ENCODE measurements around the gene DLG2. TPM values are rescaled to one million over a fixed set of nuclear protein-coding genes. Genes with fewer than 3 reads are reported as not detected.

DLG2 gene
- polyA plus RNA-seq, 3 donors: 0.24 to 0.39 TPM; not detected in 1

DNA sequence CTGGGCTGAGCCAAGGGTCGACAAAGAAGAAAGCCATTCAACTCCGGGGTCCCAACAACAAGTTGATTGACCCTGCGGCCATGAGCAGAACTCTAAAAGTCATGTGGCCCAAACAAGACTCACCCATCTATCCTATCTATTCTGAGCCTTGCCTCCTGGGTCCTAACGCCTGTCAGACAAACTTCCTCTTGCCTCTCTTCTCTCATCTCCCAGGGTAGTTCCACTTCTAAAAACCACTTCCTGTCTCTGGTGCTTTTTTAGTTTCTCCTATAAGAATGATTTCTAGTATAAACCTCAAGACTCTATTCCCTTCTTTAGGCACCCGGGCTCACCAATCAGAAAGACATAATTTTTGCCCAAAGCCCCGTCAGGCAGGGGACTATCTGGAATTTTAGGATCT lies 530.2 kb downstream of the DLG2 start:
- Histone ChIP-seq H3K27ac (ENCODE audit: low read depth in 1 of 2, low read length in 2 of 2) (no peak overlapping the region), H3K9ac (ENCODE audit: insufficient read depth, low read length, poor library complexity, severe bottlenecking) (no peak overlapping the region), H3K4me1 (ENCODE audit: control insufficient read depth in 1 of 2, insufficient read depth in 2 of 2, low read length in 2 of 2) (no peaks in the 10 kb centered on the region), H3K4me3 (replicated peaks in 1 of 3; ENCODE audit: low read depth in 2 of 3, low read length in 3 of 3) (no peak overlapping the region), H3K79me2 (ENCODE audit: insufficient read depth, low read length) (no peaks in the 10 kb centered on the region), H3K27me3 (ENCODE audit: control insufficient read depth in 2 of 2, insufficient read depth in 2 of 2, low read length in 2 of 2) (no peaks in the 10 kb centered on the region), H3K4me2 (replicated peaks; ENCODE audit: extremely low read depth, low read length, poor library complexity, severe bottlenecking) (no peak overlapping the region), H2AFZ (ENCODE audit: insufficient read depth, low read depth, low read length, poor library complexity, severe bottlenecking) (no peak overlapping the region), H3K36me3 (replicated peaks in 1 of 2; ENCODE audit: control insufficient read depth in 1 of 2, insufficient read depth in 2 of 2, low read length in 2 of 2) (no peaks in the 10 kb centered on the region), H4K20me1 (ENCODE audit: insufficient read depth, low read length) (no peaks in the 10 kb centered on the region), H3K9me3 (replicated peaks in 1 of 2; ENCODE audit: control insufficient read depth in 1 of 2, insufficient read depth in 1 of 2, low read length in 2 of 2) (peaks cover 10 to 18% of the 10 kb centered on the region in 2 donors)
- H3K27me3 Mint-ChIP-seq (ENCODE audit: low read depth in 3 of 3): no peaks in the 10 kb centered on the region
- 59% methylated on average over 6 of the region's 6 CpGs for WGBS (ENCODE audit: insufficient coverage)
- H3K4me1 Mint-ChIP-seq: no peaks in the 10 kb centered on the region
- TF ChIP-seq, protein P1, sequence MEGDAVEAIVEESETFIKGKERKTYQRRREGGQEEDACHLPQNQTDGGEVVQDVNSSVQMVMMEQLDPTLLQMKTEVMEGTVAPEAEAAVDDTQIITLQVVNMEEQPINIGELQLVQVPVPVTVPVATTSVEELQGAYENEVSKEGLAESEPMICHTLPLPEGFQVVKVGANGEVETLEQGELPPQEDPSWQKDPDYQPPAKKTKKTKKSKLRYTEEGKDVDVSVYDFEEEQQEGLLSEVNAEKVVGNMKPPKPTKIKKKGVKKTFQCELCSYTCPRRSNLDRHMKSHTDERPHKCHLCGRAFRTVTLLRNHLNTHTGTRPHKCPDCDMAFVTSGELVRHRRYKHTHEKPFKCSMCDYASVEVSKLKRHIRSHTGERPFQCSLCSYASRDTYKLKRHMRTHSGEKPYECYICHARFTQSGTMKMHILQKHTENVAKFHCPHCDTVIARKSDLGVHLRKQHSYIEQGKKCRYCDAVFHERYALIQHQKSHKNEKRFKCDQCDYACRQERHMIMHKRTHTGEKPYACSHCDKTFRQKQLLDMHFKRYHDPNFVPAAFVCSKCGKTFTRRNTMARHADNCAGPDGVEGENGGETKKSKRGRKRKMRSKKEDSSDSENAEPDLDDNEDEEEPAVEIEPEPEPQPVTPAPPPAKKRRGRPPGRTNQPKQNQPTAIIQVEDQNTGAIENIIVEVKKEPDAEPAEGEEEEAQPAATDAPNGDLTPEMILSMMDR (IDR thresholded peaks at IDR 0.05): no peak
- H3K4me3 Mint-ChIP-seq: no peak overlapping the region
- intact Hi-C loops (cut with micrococcal nuclease): no loop called here
- H3K9me3 Mint-ChIP-seq: peaks cover 7 to 22% (median 16%) of the 10 kb centered on the region in 7 donors
- DNase-seq: no peak
- H3K36me3 Mint-ChIP-seq: no peaks in the 10 kb centered on the region
- no peak overlapping the region for H3K27ac Mint-ChIP-seq

DNA sequence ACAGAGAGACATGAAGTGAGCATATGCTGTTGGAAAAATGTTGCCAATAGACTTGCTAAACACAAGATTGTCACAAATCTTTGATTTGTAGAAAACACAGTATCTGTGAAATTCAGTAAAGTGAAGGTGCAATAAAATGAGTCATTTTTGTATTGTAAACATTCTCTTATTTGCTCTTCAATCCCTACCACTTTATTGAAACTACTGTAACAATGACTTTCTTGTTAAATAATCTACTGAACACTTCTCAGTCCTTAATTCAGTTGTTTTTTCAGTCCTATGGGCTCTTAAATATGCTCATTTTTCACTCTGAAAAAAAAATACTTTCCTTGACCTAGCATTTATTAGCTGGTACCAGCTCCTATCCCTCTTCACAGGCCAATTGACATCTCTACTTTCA lies 531.9 kb downstream of the DLG2 start:
- Histone ChIP-seq H3K9ac (ENCODE audit: insufficient read depth, low read length, poor library complexity, severe bottlenecking) (no peak overlapping the region), H3K36me3 (replicated peaks in 1 of 2; ENCODE audit: control insufficient read depth in 1 of 2, insufficient read depth in 2 of 2, low read length in 2 of 2) (no peaks in the 10 kb centered on the region), H3K4me1 (ENCODE audit: control insufficient read depth in 1 of 2, insufficient read depth in 2 of 2, low read length in 2 of 2) (no peaks in the 10 kb centered on the region), H3K9me3 (replicated peaks in 1 of 2; ENCODE audit: control insufficient read depth in 1 of 2, insufficient read depth in 1 of 2, low read length in 2 of 2) (peaks cover 10% of the 10 kb centered on the region in 2 donors), H3K27ac (ENCODE audit: low read depth in 1 of 2, low read length in 2 of 2) (no peak overlapping the region), H3K79me2 (ENCODE audit: insufficient read depth, low read length) (no peaks in the 10 kb centered on the region), H3K4me2 (replicated peaks; ENCODE audit: extremely low read depth, low read length, poor library complexity, severe bottlenecking) (no peak overlapping the region), H3K27me3 (ENCODE audit: control insufficient read depth in 2 of 2, insufficient read depth in 2 of 2, low read length in 2 of 2) (no peaks in the 10 kb centered on the region), H2AFZ (ENCODE audit: insufficient read depth, low read depth, low read length, poor library complexity, severe bottlenecking) (no peak overlapping the region), H3K4me3 (replicated peaks in 1 of 3; ENCODE audit: low read depth in 2 of 3, low read length in 3 of 3) (no peak overlapping the region), H4K20me1 (ENCODE audit: insufficient read depth, low read length) (no peaks in the 10 kb centered on the region)
- intact Hi-C loops (cut with micrococcal nuclease): no loop called here
- H3K4me1 Mint-ChIP-seq: no peaks in the 10 kb centered on the region
- H3K9me3 Mint-ChIP-seq: peaks cover 9 to 22% (median 16%) of the 10 kb centered on the region in 7 donors
- DNase-seq: no peak
- H3K36me3 Mint-ChIP-seq: no peaks in the 10 kb centered on the region
- H3K4me3 Mint-ChIP-seq: no peak overlapping the region
- H3K27ac Mint-ChIP-seq: no peak overlapping the region
- TF ChIP-seq, protein P1 (IDR thresholded peaks at IDR 0.05): no peak
- H3K27me3 Mint-ChIP-seq (ENCODE audit: low read depth in 3 of 3): no peaks in the 10 kb centered on the region

Measured in CD14-positive monocyte (primary cell).